G401.6 (cell line): ENCODE measurements around the gene AHCYL2.
"Not testable (repeated sequence)": the region's sequence is repeated elsewhere in the genome, so short reads cannot be mapped to it uniquely, and the experiment has no call there.

Source experiments
- FAIRE-seq: peaks from 2 replicates; lab custom pipeline; 2012; peaks lifted over from hg19 to GRCh38; lab: Jason Lieb, UNC

AHCYL2 gene

GRCh38 chr7:129427526-129428045, 202.8 kb downstream of the AHCYL2 start:
- no peak for FAIRE-seq

- FAIRE-seq, result no peak
These were observed 207.2 kb downstream of the AHCYL2 start for GRCh38 chr7:129431911-129432643.

- FAIRE-seq, result peak; percentile 21
These were observed 209.2 kb downstream of the AHCYL2 start, which contains the start of gene STRIP2 for GRCh38 chr7:129433847-129434674. Gene STRIP2, plus strand, starts transcription at chr7:129434432. Its CDS starts 41 bp downstream, at chr7:129434473.

GRCh38 chr7:129434675-129435318, 210.0 kb downstream of the AHCYL2 start:
- FAIRE-seq, result no peak

GRCh38 chr7:129435414-129435829, 210.6 kb downstream of the AHCYL2 start:
- no peak for FAIRE-seq

GRCh38 chr7:129436335-129436923, 211.6 kb downstream of the AHCYL2 start:
- no peak for FAIRE-seq

GRCh38 chr7:129437190-129437589, 212.4 kb downstream of the AHCYL2 start:
- no peak for FAIRE-seq

GRCh38 chr7:129438281-129438838, 213.5 kb downstream of the AHCYL2 start:
- no peak for FAIRE-seq

- FAIRE-seq, result no peak
These were observed 214.2 kb downstream of the AHCYL2 start for GRCh38 chr7:129438839-129439651.

GRCh38 chr7:129439963-129440625, 215.3 kb downstream of the AHCYL2 start:
- no peak for FAIRE-seq

- no peak for FAIRE-seq
These were observed 218.8 kb downstream of the AHCYL2 start for GRCh38 chr7:129443612-129444011.

GRCh38 chr7:129444776-129445175, 219.9 kb downstream of the AHCYL2 start:
- not testable (repeated sequence) for FAIRE-seq

- not testable (repeated sequence) for FAIRE-seq
These were observed 222.1 kb downstream of the AHCYL2 start for GRCh38 chr7:129446925-129447324.

- FAIRE-seq, result not testable (repeated sequence)
These were observed 222.6 kb downstream of the AHCYL2 start for GRCh38 chr7:129447445-129447844.

GRCh38 chr7:129448608-129449007, 223.8 kb downstream of the AHCYL2 start:
- FAIRE-seq, result not testable (repeated sequence)

GRCh38 chr7:129450295-129450694, 225.5 kb downstream of the AHCYL2 start:
- no peak for FAIRE-seq

GRCh38 chr7:129452589-129453231, 227.9 kb downstream of the AHCYL2 start:
- FAIRE-seq, result no peak

GRCh38 chr7:129453510-129454248, 228.8 kb downstream of the AHCYL2 start:
- no peak for FAIRE-seq

- FAIRE-seq, result no peak
These were observed 229.4 kb downstream of the AHCYL2 start for GRCh38 chr7:129454249-129454551.
